Left lung (tissue), 10 donors: ENCODE results near the gene CCDC121. TPM values are rescaled to one million over a fixed set of nuclear protein-coding genes. Genes with fewer than 3 reads are reported as not detected.
A peak's percentile ranks its signal among the peaks of the same experiment; 100 is the strongest.
"Not testable (repeated sequence)": the region's sequence is repeated elsewhere in the genome, so short reads cannot be mapped to it uniquely, and the experiment has no call there.

Experiments used
- ATAC-seq: fragments of 200-7000 bp; cut with Tn5 transposase; one replicate; pipeline ENCODE4 v1.9.1; 2020; ENCODE audit warnings: moderate library complexity
- DNase-seq, 4 donors: peaks; one replicate each; pipeline ENCODE4 v3.0.0-alpha.2; 2013 to 2020
- H3K27ac ChIP-seq, 2 donors: fragments of 200-600 bp; sonication (generic) in 1 of 2; one replicate each; pipeline versions ENCODE4 v1.5.0 to v1.8.0; 2020 to 2021
- H3K27me3 ChIP-seq, 2 donors: fragments of 200-600 bp; sonication (generic) in 1 of 2; one replicate each; pipeline versions ENCODE4 v1.5.0 to v1.8.0; 2020 to 2021
- H3K36me3 ChIP-seq, 2 donors: fragments of 200-600 bp; sonication (generic) in 1 of 2; one replicate each; pipeline versions ENCODE4 v1.5.0 to v1.8.0; 2020 to 2021
- H3K4me1 ChIP-seq, 2 donors: fragments of 200-600 bp; one replicate each; pipeline ENCODE4 v1.8.0; 2021
- H3K4me3 ChIP-seq, 2 donors: fragments of 200-600 bp; sonication (generic) in 1 of 2; one replicate each; pipeline versions ENCODE4 v1.5.0 to v1.8.0; 2020 to 2021; ENCODE audit warnings: mild to moderate bottlenecking in 1 of 2
- H3K9me3 ChIP-seq, 2 donors: fragments of 200-600 bp; sonication (generic) in 1 of 2; one replicate each; pipeline versions ENCODE4 v1.5.0 to v1.8.0; 2020 to 2021
- CTCF ChIP-seq, 2 donors: fragments of 200-600 bp; sonication (generic) in 1 of 2; IDR thresholded peaks; one replicate each; pipeline versions ENCODE4 v1.5.0 to v1.8.0; 2021; ENCODE audit warnings: antibody characterized with exemption in 2 of 2
- intact Hi-C, 2 donors: fragments of 100-400 bp; cut with DNase I; formaldehyde crosslinking; loops; one replicate each; pipeline versions ENCODE4 v1.11.2 to v1.14.2; 2022
- polyA plus RNA-seq, 6 donors: library from polyadenylated mRNA; unstranded; fragments of 120-200 nt; gene quantifications; one replicate each; pipeline ENCODE4 v1.2.1, GENCODE V29; 2013; ENCODE audit not compliant: insufficient read length in 6 of 6
- total RNA-seq, 2 donors: library from RNA; stranded (reverse); fragmentation: NEBNext Ultra II Directional; extraction: Animal tissue kit (Norgen Biotek cat#: 25700); gene quantifications; one replicate each; pipeline ENCODE4 v1.2.1, GENCODE V29; 2021
- donor health status: DM: no; HTN: yes; CAD: no.
- donor health status: DM: no; HTN: no; CAD: no.

The CCDC121 gene
- total and polyA plus RNA-seq, 8 donors: 2.9 to 13.2 (median 12.6) TPM

GRCh38 chr2:27627963-27628766 lies 647 bp downstream of the CCDC121 start:
- H3K27me3 ChIP-seq: no peaks in the 10 kb centered on the region
- peak; percentile 72 for ATAC-seq
- intact Hi-C loops: no loop called here
- peak overlapping the region; percentile 88 to 93 for H3K4me3 ChIP-seq
- DNase-seq: peak in 3 of 4 donors; percentile 3 to 76 (median 5)
- H3K9me3 ChIP-seq: no peaks in the 10 kb centered on the region
- H3K4me1 ChIP-seq: peaks cover 6 to 44% of the 10 kb centered on the region in 2 donors
- peaks cover 0 to 46% of the 10 kb centered on the region in 2 donors for H3K36me3 ChIP-seq
- peak overlapping the region; percentile 84 to 88 for H3K27ac ChIP-seq
- no peak for TF ChIP-seq CTCF (IDR thresholded peaks at IDR 0.05)

- H3K4me3 ChIP-seq, H3K9me3 ChIP-seq, DNase-seq, H3K27me3 ChIP-seq, intact Hi-C loops: not testable (repeated sequence)
- ATAC-seq: peak; percentile 22
- Histone ChIP-seq H3K36me3 (peaks cover 0 to 46% of the 10 kb centered on the region in 2 donors), H3K4me1 (peaks cover 6 to 44% of the 10 kb centered on the region in 2 donors), H3K27ac (peak overlapping the region; percentile 67 to 88)
Observed at GRCh38 chr2:27626921-27627320, 1.9 kb downstream of the CCDC121 start.

- intact Hi-C loops, H3K27me3 ChIP-seq, H3K9me3 ChIP-seq, ATAC-seq, H3K4me3 ChIP-seq, DNase-seq: not testable (repeated sequence)
- peaks cover 6 to 44% of the 10 kb centered on the region in 2 donors for H3K4me1 ChIP-seq
- H3K36me3 ChIP-seq: peaks cover 0 to 46% of the 10 kb centered on the region in 2 donors
- H3K27ac ChIP-seq: peak overlapping the region; percentile 67 to 88
Observed at GRCh38 chr2:27626323-27626722, 2.5 kb downstream of the CCDC121 start.

GRCh38 chr2:27624943-27625342 lies 3.9 kb downstream of the CCDC121 start:
- Histone ChIP-seq H3K9me3 (no peaks in the 10 kb centered on the region), H3K27me3 (no peaks in the 10 kb centered on the region), H3K4me3 (no peak overlapping the region), H3K27ac (no peak overlapping the region), H3K36me3 (peaks cover 0 to 49% of the 10 kb centered on the region in 2 donors), H3K4me1 (peaks cover 6 to 37% of the 10 kb centered on the region in 2 donors)
- DNase-seq (no peak), ATAC-seq (no peak)
- intact Hi-C loops: no loop called here
- TF ChIP-seq CTCF (IDR thresholded peaks at IDR 0.05): no peak

GRCh38 chr2:27622921-27623384 lies 5.9 kb downstream of the CCDC121 start:
- Histone ChIP-seq H3K9me3 (no peaks in the 10 kb centered on the region), H3K4me1 (peaks cover 0 to 23% of the 10 kb centered on the region in 2 donors), H3K27ac (no peak overlapping the region), H3K4me3 (no peak overlapping the region), H3K36me3 (peaks cover 0 to 69% of the 10 kb centered on the region in 2 donors), H3K27me3 (no peaks in the 10 kb centered on the region)
- intact Hi-C loops: no loop called here
- DNase-seq (no peak), ATAC-seq (no peak)
- no peak for TF ChIP-seq CTCF (IDR thresholded peaks at IDR 0.05)

GRCh38 chr2:27621524-27621923 lies 7.3 kb downstream of the CCDC121 start:
- Histone ChIP-seq H3K9me3 (no peaks in the 10 kb centered on the region), H3K27ac (no peak overlapping the region), H3K36me3 (peaks cover 0 to 83% of the 10 kb centered on the region in 2 donors), H3K27me3 (no peaks in the 10 kb centered on the region), H3K4me3 (no peak overlapping the region), H3K4me1 (peaks cover 0 to 9% of the 10 kb centered on the region in 2 donors)
- intact Hi-C loops: no loop called here
- no peak for TF ChIP-seq CTCF (IDR thresholded peaks at IDR 0.05)
- no peak for DNase-seq
- ATAC-seq: no peak
